ENCODE data around the gene KRI1.

Gene KRI1

DNA sequence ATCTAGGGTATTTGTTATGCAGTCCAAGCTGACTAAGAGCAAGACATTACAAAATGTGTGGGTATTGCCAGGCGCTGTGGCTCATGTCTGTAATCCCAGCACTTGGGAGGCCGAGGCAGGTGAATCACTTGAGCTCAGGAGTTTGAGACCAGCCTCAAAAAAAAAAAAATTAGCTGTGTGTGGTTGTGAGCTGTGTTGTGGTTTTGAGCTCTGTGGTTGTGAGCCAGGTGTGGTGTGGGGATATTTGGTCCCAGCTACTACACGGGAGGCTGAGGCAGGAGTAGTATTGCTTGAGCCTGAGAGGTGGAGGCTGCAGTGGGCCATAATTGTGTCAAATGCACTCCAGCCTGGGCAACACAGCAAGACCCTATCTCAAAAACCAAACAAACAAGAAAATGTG, 57.1 kb downstream of the KRI1 start:
- no peak overlapping the region for H3K4me3 ChIP-seq (ENCODE audit: low read length)
- no peak for TF ChIP-seq CTCF (conservative IDR thresholded peaks at IDR 0.05; ENCODE audit: low read length)
- DNase-seq (ENCODE audit: low read depth): no peak

DNA sequence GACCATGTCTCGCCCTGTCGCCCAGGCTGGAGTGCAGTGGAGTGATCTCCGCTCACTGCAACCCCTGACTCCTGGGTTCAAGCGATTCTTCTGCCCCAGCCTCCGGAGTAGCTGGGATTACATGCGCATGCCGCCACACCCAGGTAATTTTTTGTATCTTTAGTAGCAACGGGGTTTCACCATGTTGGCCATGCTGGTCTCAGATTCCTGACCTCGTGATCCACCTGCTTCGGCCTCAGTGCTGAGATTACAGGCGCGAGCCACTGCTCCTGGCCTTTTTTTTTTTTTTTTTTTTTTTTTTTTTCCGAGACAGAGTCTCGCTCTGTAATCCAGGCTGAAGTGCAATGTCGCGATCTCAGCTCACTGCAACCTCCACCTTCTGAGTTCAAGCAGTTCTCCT, 57.8 kb downstream of the KRI1 start:
- no peak for DNase-seq (ENCODE audit: low read depth)
- no peak overlapping the region for H3K4me3 ChIP-seq (ENCODE audit: low read length)
- no peak for TF ChIP-seq CTCF (conservative IDR thresholded peaks at IDR 0.05; ENCODE audit: low read length)

- peak; percentile 80 for TF ChIP-seq CTCF (conservative IDR thresholded peaks at IDR 0.05; ENCODE audit: low read length)
- peak; percentile 61 for DNase-seq (ENCODE audit: low read depth)
- no peak overlapping the region for H3K4me3 ChIP-seq (ENCODE audit: low read length)
These were observed 60.1 kb downstream of the KRI1 start for GRCh38 chr19:10505583-10506229.

All from AG10803 (cell line).